ENCODE results near the gene CDT1.

The CDT1 gene

DNA sequence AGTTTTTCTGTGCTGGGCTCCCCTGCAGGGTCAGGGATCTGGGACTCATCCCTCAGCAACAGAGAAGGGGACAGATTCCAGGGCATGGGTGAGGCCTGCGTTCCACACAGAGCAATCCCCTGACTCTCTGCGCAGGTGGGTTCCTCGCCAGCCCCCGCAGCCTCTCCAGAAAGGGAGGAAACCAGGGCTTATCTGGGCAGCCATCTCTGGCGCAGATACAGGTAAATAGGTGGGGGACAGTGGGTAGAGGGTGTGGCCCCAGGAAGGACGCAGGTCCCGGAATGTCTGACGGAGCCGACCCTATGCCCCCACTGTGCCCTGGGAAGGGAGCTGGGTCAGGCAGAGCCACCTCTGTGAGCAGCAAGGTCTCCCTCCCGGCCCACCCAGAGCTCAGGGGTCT is 41.8 kb upstream of the CDT1 start:
- no peak overlapping the region for H3K4ac ChIP-seq (ENCODE audit: low read depth, low read length)
- H3K18ac ChIP-seq (ENCODE audit: low read length): no peak overlapping the region
- no peak for DNase-seq
- no peak overlapping the region for H3K9ac ChIP-seq (ENCODE audit: low read length)
- no peak overlapping the region for H3K56ac ChIP-seq (ENCODE audit: low read length)
- no peak overlapping the region for H2AK5ac ChIP-seq (ENCODE audit: low read length)
- H3K23ac ChIP-seq (ENCODE audit: low read length): no peak overlapping the region
- WGBS (ENCODE audit: extremely low coverage, insufficient coverage, low lambda C conversion rate): no CpG with 5 or more reads among the region's 10 CpGs
- H3K4me2 ChIP-seq (ENCODE audit: low read length): no peak overlapping the region
- no peak overlapping the region for H2BK120ac ChIP-seq (ENCODE audit: low read depth, low read length)
- H3K36me3 ChIP-seq (ENCODE audit: control insufficient read depth, insufficient read depth, low read length): no peaks in the 10 kb centered on the region
- no peak overlapping the region for H2BK5ac ChIP-seq (ENCODE audit: low read length)
- H3K4me1 ChIP-seq (ENCODE audit: control insufficient read depth, low read depth, low read length): peaks cover 6% of the 10 kb centered on the region
- no peak overlapping the region for H2BK15ac ChIP-seq (replicated peaks; ENCODE audit: low read depth)
- H3K79me1 ChIP-seq (ENCODE audit: low read length): peaks cover 3% of the 10 kb centered on the region
- no peaks in the 10 kb centered on the region for H3K27me3 ChIP-seq (ENCODE audit: insufficient read depth, low read length, poor library complexity)
- no peak overlapping the region for H3K27ac ChIP-seq (ENCODE audit: low read depth, low read length)
- no peak overlapping the region for H4K8ac ChIP-seq (ENCODE audit: low read depth, low read length)
- no peak overlapping the region for H4K5ac ChIP-seq (ENCODE audit: low read length)
- H3K79me2 ChIP-seq (ENCODE audit: control insufficient read depth, insufficient read depth, low read length): peaks cover 5% of the 10 kb centered on the region
- H3K4me3 ChIP-seq (ENCODE audit: low read length): no peak overlapping the region

- no peaks in the 10 kb centered on the region for H3K36me3 ChIP-seq (ENCODE audit: control insufficient read depth, insufficient read depth, low read length)
- H2AK5ac ChIP-seq (ENCODE audit: low read length): no peak overlapping the region
- no peak for DNase-seq
- H3K18ac ChIP-seq (ENCODE audit: low read length): no peak overlapping the region
- no peak overlapping the region for H3K4me3 ChIP-seq (ENCODE audit: low read length)
- H3K79me2 ChIP-seq (ENCODE audit: control insufficient read depth, insufficient read depth, low read length): peaks cover 5% of the 10 kb centered on the region
- peaks cover 3% of the 10 kb centered on the region for H3K79me1 ChIP-seq (ENCODE audit: low read length)
- H3K4me2 ChIP-seq (ENCODE audit: low read length): no peak overlapping the region
- no peak overlapping the region for H3K23ac ChIP-seq (ENCODE audit: low read length)
- H3K4ac ChIP-seq (ENCODE audit: low read depth, low read length): no peak overlapping the region
- H2BK120ac ChIP-seq (ENCODE audit: low read depth, low read length): no peak overlapping the region
- H3K56ac ChIP-seq (ENCODE audit: low read length): peak overlapping the region; percentile 28
- no peak overlapping the region for H3K27ac ChIP-seq (ENCODE audit: low read depth, low read length)
- no peak overlapping the region for H4K8ac ChIP-seq (ENCODE audit: low read depth, low read length)
- H3K27me3 ChIP-seq (ENCODE audit: insufficient read depth, low read length, poor library complexity): no peaks in the 10 kb centered on the region
- no peak overlapping the region for H3K9ac ChIP-seq (ENCODE audit: low read length)
- H2BK15ac ChIP-seq (replicated peaks; ENCODE audit: low read depth): no peak overlapping the region
- H3K4me1 ChIP-seq (ENCODE audit: control insufficient read depth, low read depth, low read length): peaks cover 6% of the 10 kb centered on the region
- WGBS (ENCODE audit: extremely low coverage, insufficient coverage, low lambda C conversion rate): no CpG with 5 or more reads among the region's 16 CpGs
- H4K5ac ChIP-seq (ENCODE audit: low read length): no peak overlapping the region
- no peak overlapping the region for H2BK5ac ChIP-seq (ENCODE audit: low read length)
Measured at GRCh38 chr16:88762258-88762870, 41.2 kb upstream of the CDT1 start.

DNA sequence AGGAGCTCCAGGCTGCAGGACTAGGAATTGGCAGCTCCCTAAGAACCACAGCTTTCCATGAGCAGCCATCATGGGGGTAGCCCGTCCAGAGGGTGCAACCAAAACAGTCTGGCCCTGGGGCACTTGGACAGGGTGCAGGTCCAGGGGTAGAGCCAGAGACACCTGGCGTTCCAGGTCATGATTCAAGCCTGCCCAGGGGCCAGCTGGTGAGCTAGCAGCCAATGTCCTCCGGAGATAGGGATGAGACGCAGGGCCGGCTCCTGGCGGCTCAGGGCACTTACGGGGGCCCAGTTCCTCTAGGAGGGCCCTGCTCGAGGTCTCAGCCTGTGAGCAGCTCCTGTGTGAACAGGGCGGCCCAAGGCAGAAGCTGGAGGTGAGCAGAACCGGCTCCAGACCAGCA is 40.6 kb upstream of the CDT1 start:
- Histone ChIP-seq H3K4me2 (ENCODE audit: low read length) (no peak overlapping the region), H3K9ac (ENCODE audit: low read length) (no peak overlapping the region), H3K79me2 (ENCODE audit: control insufficient read depth, insufficient read depth, low read length) (peaks cover 5% of the 10 kb centered on the region), H2BK5ac (ENCODE audit: low read length) (no peak overlapping the region), H3K36me3 (ENCODE audit: control insufficient read depth, insufficient read depth, low read length) (no peaks in the 10 kb centered on the region), H3K4me3 (ENCODE audit: low read length) (no peak overlapping the region), H2BK120ac (ENCODE audit: low read depth, low read length) (no peak overlapping the region), H3K27ac (ENCODE audit: low read depth, low read length) (no peak overlapping the region), H3K4ac (ENCODE audit: low read depth, low read length) (no peak overlapping the region), H3K18ac (ENCODE audit: low read length) (no peak overlapping the region), H3K27me3 (ENCODE audit: insufficient read depth, low read length, poor library complexity) (no peaks in the 10 kb centered on the region), H3K79me1 (ENCODE audit: low read length) (peaks cover 3% of the 10 kb centered on the region), H4K5ac (ENCODE audit: low read length) (no peak overlapping the region), H3K23ac (ENCODE audit: low read length) (no peak overlapping the region), H2BK15ac (replicated peaks; ENCODE audit: low read depth) (no peak overlapping the region), H3K4me1 (ENCODE audit: control insufficient read depth, low read depth, low read length) (peaks cover 6% of the 10 kb centered on the region), H2AK5ac (ENCODE audit: low read length) (no peak overlapping the region), H4K8ac (ENCODE audit: low read depth, low read length) (no peak overlapping the region), H3K56ac (ENCODE audit: low read length) (no peak overlapping the region)
- WGBS (ENCODE audit: extremely low coverage, insufficient coverage, low lambda C conversion rate): no CpG with 5 or more reads among the region's 10 CpGs
- DNase-seq: no peak

DNA sequence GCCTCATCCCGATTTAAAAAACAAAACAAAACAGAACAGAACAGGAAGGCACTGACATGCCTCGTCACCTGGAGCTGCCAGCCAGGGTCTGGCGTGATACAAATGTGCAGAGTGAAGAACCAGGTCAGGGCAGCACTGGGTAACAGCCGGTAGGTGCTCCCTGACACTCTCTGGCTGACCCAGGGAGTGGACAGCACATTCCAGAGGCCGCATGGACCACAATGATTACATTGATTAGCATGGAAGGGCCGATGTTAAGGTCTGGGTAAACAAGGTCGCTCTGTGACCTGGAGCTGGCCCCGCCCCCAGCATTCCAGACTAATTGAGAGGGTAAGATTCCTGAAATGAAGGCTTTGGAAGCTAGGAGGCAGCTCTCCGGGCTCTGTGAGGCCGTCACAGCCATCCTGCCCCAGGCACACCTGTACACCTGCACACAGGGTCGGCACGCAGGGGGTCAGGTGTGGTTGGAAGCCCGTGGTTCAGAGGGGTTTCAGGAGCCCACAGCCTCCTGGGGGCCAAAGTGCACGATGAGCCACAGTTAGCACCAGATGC is 40.0 kb upstream of the CDT1 start:
- Histone ChIP-seq H4K8ac (ENCODE audit: low read depth, low read length) (no peak overlapping the region), H2BK5ac (ENCODE audit: low read length) (no peak overlapping the region), H2AK5ac (ENCODE audit: low read length) (no peak overlapping the region), H2BK120ac (ENCODE audit: low read depth, low read length) (no peak overlapping the region), H3K9ac (ENCODE audit: low read length) (peak overlapping the region; percentile 49), H3K56ac (ENCODE audit: low read length) (peak overlapping the region; percentile 30), H4K5ac (ENCODE audit: low read length) (no peak overlapping the region), H3K4me1 (ENCODE audit: control insufficient read depth, low read depth, low read length) (peaks cover 6% of the 10 kb centered on the region), H3K4ac (ENCODE audit: low read depth, low read length) (no peak overlapping the region), H3K79me2 (ENCODE audit: control insufficient read depth, insufficient read depth, low read length) (peaks cover 2% of the 10 kb centered on the region), H3K27ac (ENCODE audit: low read depth, low read length) (no peak overlapping the region), H3K79me1 (ENCODE audit: low read length) (peaks cover 3% of the 10 kb centered on the region), H3K18ac (ENCODE audit: low read length) (no peak overlapping the region), H2BK15ac (replicated peaks; ENCODE audit: low read depth) (no peak overlapping the region), H3K4me3 (ENCODE audit: low read length) (no peak overlapping the region), H3K27me3 (ENCODE audit: insufficient read depth, low read length, poor library complexity) (no peaks in the 10 kb centered on the region), H3K4me2 (ENCODE audit: low read length) (no peak overlapping the region), H3K36me3 (ENCODE audit: control insufficient read depth, insufficient read depth, low read length) (no peaks in the 10 kb centered on the region), H3K23ac (ENCODE audit: low read length) (no peak overlapping the region)
- WGBS (ENCODE audit: extremely low coverage, insufficient coverage, low lambda C conversion rate): no CpG with 5 or more reads among the region's 14 CpGs
- DNase-seq: peak; percentile 96

DNA sequence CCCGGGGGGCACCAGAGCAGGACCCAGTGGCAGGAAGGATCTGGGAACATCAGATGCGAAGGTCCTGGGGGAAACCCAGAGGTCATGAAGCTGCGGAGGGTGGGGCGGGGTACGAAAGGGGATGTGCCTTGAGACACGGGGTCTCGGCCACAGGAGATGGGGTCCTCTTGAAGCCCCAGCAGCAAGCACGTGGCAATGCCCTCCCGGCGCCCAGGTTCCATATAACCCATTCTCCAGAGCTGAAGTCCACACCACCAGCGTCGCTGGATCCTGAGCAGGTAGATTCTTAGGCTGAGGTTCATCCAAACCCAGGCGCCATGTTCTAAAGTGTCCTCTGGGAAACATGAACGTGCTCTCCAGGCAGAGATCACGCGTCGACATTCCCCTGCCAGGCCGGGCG is 39.5 kb upstream of the CDT1 start:
- H3K9ac ChIP-seq (ENCODE audit: low read length): no peak overlapping the region
- no CpG with 5 or more reads among the region's 19 CpGs for WGBS (ENCODE audit: extremely low coverage, insufficient coverage, low lambda C conversion rate)
- H4K5ac ChIP-seq (ENCODE audit: low read length): no peak overlapping the region
- H2BK15ac ChIP-seq (replicated peaks; ENCODE audit: low read depth): no peak overlapping the region
- peaks cover 2% of the 10 kb centered on the region for H3K79me2 ChIP-seq (ENCODE audit: control insufficient read depth, insufficient read depth, low read length)
- H4K8ac ChIP-seq (ENCODE audit: low read depth, low read length): no peak overlapping the region
- H3K27me3 ChIP-seq (ENCODE audit: insufficient read depth, low read length, poor library complexity): no peaks in the 10 kb centered on the region
- no peaks in the 10 kb centered on the region for H3K36me3 ChIP-seq (ENCODE audit: control insufficient read depth, insufficient read depth, low read length)
- no peak for DNase-seq
- no peak overlapping the region for H3K4me3 ChIP-seq (ENCODE audit: low read length)
- H3K23ac ChIP-seq (ENCODE audit: low read length): no peak overlapping the region
- no peak overlapping the region for H3K27ac ChIP-seq (ENCODE audit: low read depth, low read length)
- no peak overlapping the region for H2BK5ac ChIP-seq (ENCODE audit: low read length)
- no peak overlapping the region for H3K4ac ChIP-seq (ENCODE audit: low read depth, low read length)
- no peak overlapping the region for H3K56ac ChIP-seq (ENCODE audit: low read length)
- H3K4me1 ChIP-seq (ENCODE audit: control insufficient read depth, low read depth, low read length): peaks cover 6% of the 10 kb centered on the region
- H2BK120ac ChIP-seq (ENCODE audit: low read depth, low read length): no peak overlapping the region
- H2AK5ac ChIP-seq (ENCODE audit: low read length): no peak overlapping the region
- no peak overlapping the region for H3K18ac ChIP-seq (ENCODE audit: low read length)
- H3K4me2 ChIP-seq (ENCODE audit: low read length): no peak overlapping the region
- H3K79me1 ChIP-seq (ENCODE audit: low read length): no peaks in the 10 kb centered on the region

DNA sequence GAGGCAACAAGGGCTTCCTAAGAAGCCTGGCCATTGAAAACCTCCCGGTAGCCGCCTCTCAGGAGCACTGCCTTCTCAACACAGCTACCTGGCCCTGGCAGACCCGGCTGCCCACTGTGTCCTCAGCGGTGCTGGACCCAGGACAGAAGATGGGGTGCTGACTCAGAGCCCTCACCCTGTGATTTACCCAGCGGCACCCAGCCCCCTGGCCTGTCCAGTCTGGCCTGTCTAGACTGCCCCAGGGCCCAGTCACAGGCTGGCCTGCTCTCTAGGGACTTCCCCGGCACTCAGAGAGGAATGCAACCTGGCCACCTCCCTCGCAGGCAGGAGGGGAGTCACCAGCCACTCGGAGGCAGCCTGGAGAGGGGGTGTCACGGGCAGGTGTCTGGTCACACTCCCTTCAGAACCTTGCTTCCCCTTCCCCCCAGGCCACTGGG is 38.7 kb upstream of the CDT1 start:
- no peak overlapping the region for H3K9ac ChIP-seq (ENCODE audit: low read length)
- H3K4ac ChIP-seq (ENCODE audit: low read depth, low read length): no peak overlapping the region
- DNase-seq: peak; percentile 75
- no peaks in the 10 kb centered on the region for H3K36me3 ChIP-seq (ENCODE audit: control insufficient read depth, insufficient read depth, low read length)
- H3K23ac ChIP-seq (ENCODE audit: low read length): peak overlapping the region; percentile 45
- no peak overlapping the region for H3K18ac ChIP-seq (ENCODE audit: low read length)
- peaks cover 6% of the 10 kb centered on the region for H3K79me2 ChIP-seq (ENCODE audit: control insufficient read depth, insufficient read depth, low read length)
- no peak overlapping the region for H4K8ac ChIP-seq (ENCODE audit: low read depth, low read length)
- H3K4me1 ChIP-seq (ENCODE audit: control insufficient read depth, low read depth, low read length): peaks cover 7% of the 10 kb centered on the region
- H2BK5ac ChIP-seq (ENCODE audit: low read length): no peak overlapping the region
- H4K5ac ChIP-seq (ENCODE audit: low read length): no peak overlapping the region
- H3K4me3 ChIP-seq (ENCODE audit: low read length): no peak overlapping the region
- no peak overlapping the region for H2BK120ac ChIP-seq (ENCODE audit: low read depth, low read length)
- no peaks in the 10 kb centered on the region for H3K27me3 ChIP-seq (ENCODE audit: insufficient read depth, low read length, poor library complexity)
- H3K4me2 ChIP-seq (ENCODE audit: low read length): no peak overlapping the region
- no peak overlapping the region for H3K27ac ChIP-seq (ENCODE audit: low read depth, low read length)
- H3K56ac ChIP-seq (ENCODE audit: low read length): no peak overlapping the region
- H2AK5ac ChIP-seq (ENCODE audit: low read length): no peak overlapping the region
- H2BK15ac ChIP-seq (replicated peaks; ENCODE audit: low read depth): no peak overlapping the region
- no CpG with 5 or more reads among the region's 9 CpGs for WGBS (ENCODE audit: extremely low coverage, insufficient coverage, low lambda C conversion rate)
- H3K79me1 ChIP-seq (ENCODE audit: low read length): peaks cover 3% of the 10 kb centered on the region
